NCI-H1092 (cell line): Measurements from ENCODE around the gene TBCK.
"Not testable (repeated sequence)": the region's sequence is repeated elsewhere in the genome, so short reads cannot be mapped to it uniquely, and the experiment has no call there.

Experiments
- DNase-seq: peaks from one replicate; lab custom pipeline; 2025; lab: John Stamatoyannopoulos, UW

TBCK gene

GRCh38 chr4:106315968-106316772 lies at the start of gene TBCK, which contains the start of gene AIMP1:
Gene TBCK, minus strand, starts transcription at chr4:106316209. Its CDS starts 7,249 bp downstream, at chr4:106308960.
Gene AIMP1, plus strand, starts transcription at chr4:106316550. Its CDS starts 8,460 bp downstream, at chr4:106325010.
- peak; percentile 85 for DNase-seq

GRCh38 chr4:106365613-106366012 lies 49.6 kb upstream of the TBCK start:
- DNase-seq = no peak

DNA sequence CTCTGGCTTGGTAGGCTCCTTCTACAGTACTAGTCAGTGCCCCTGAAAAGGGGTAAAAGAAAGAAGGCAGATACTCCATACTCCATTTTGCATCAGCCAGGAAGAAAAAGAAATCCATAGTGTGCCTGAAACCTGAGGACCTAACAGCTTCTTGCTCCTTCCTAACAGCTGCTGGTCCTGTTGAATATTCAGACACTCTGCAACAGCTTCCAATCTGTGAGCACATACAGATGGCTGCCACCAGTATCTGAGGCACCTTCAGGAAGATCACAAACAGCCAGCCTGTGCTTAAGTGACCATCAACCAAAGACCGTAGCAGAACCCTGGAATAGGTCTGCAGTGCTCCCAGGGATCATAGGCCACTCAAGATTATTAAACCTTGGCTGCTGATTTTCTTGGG lies 48.3 kb upstream of the TBCK start:
- no peak for DNase-seq

DNA sequence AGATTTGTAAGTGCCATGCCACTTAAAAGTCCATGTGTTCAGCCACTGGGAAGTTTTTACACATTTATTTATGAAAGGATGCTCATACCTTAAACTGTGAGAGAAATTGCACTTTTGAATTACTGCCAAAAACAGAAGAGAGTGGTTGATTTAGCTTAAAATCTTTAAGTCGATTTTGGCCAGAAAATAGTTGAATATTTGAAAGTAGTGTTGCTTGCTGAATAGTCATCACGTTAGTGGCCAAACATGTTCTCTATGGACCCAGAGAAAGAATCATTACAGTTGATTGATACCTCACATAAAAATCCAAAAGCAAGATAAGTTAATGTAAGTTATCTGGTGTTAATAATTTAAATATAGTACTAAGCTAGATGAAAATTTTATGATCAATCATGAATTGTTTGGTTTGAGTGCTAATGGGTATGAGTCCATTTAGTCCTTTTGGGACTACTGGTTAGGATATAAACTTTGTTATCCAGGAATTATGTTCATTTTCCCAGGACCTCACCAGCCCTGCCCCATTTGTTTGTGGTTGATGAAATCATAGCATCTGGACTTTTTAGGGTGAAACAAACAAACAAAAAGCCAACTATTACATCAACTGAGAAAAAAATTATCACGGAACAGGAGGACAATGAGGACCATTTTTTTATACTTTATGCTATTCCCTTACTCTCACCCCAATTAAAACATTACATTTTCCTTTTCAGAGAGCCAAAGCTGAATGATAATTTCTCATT lies 46.2 kb upstream of the TBCK start:
- DNase-seq = no peak

GRCh38 chr4:106358899-106359298 lies 42.9 kb upstream of the TBCK start:
- DNase-seq = no peak

- DNase-seq = no peak
Measured at GRCh38 chr4:106355193-106355592, 39.2 kb upstream of the TBCK start.

DNA sequence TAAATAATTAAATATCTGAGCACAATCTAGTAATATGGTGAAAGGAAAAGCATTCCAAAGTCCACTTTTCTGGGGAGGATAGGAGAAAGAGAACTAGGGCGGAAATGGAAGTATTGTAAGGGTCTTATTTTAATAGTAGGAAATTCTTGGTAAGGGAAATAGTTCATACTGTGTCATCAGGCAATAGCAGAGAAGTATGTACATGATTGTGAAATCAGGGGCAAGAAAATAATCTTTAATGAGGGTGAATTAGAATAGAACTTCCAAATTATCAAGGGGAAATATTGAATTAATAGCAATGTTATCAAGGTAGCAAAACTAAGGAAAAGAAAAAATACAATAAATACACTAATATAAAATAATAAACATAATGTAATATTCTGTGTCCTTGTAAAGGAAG lies 37.8 kb upstream of the TBCK start:
- DNase-seq = no peak

- no peak for DNase-seq
Measured at GRCh38 chr4:106351016-106351415, 35.0 kb upstream of the TBCK start.

GRCh38 chr4:106347167-106347566 lies 31.2 kb upstream of the TBCK start:
- no peak for DNase-seq

DNA sequence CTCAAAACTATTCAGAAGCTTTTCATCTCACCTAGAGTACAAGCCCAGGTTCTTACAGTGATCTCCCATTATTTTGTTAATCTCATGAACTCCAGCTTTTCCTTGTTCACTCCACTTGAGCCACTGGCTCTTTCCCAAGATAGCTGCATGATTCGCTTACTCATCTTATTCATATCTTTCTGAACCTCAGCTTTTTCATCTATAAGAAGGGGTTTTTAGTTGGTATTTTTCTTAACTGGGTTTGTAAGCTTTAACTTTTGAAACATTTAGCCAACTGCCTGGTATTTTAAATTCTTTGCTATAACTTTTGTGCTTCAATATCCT lies 28.6 kb upstream of the TBCK start:
- DNase-seq = no peak

DNA sequence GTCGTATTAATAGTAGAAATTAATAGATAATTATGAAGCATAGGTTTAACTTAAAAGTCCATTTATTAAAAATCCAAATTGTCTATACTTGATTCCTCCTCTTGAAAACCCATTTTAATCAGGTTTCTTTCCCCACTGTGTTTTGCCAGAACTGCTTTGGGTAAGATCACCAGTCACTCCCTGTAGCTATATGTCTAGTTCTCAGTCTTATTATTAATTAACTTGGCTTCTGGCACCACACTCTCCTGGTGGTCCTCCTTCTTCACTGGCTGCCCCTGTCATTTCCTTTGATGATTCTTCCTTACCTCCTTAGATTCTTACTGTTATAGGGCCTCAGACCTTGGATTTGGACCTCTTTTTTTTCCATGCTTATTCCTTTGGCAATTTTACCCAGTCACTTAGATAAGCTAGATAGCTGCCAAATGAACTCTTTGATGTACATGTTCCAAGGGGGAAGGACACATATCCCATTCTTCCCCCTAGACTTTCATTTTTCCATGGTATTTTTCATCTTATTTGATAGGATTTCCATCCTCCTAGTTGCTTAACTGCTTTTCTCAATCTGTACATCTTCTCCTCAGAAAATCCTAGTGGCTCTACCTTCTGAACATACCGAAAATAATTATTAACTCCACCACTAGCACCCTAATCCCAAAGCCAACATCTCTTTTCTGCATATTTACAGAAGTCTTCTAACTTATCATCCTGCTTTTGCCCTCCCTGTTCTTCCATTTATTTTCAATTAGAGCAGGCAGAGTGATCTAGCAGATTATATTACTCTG lies 28.0 kb upstream of the TBCK start:
- no peak for DNase-seq

- no peak for DNase-seq
Measured at GRCh38 chr4:106340774-106341173, 24.8 kb upstream of the TBCK start.

DNA sequence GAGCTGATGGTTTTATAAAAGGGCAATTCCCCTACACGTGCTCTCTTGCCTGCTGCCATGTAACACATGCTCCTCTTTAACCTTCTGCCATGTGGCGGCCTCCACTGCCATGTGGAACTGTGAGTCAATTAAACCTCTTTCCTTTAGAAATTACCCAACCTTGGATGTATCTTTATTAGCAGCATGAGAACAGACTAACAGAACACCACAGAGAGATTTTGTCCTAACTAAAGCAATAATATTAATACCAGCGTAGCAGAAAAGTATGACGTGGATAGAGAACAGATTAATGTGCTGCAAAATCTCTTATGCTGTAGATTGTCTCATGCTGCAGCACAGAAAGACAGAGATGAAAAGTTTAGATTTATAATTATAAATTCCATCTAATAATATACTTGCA lies 23.4 kb upstream of the TBCK start:
- no peak for DNase-seq

GRCh38 chr4:106338671-106339070 lies 22.7 kb upstream of the TBCK start:
- DNase-seq = no peak

DNA sequence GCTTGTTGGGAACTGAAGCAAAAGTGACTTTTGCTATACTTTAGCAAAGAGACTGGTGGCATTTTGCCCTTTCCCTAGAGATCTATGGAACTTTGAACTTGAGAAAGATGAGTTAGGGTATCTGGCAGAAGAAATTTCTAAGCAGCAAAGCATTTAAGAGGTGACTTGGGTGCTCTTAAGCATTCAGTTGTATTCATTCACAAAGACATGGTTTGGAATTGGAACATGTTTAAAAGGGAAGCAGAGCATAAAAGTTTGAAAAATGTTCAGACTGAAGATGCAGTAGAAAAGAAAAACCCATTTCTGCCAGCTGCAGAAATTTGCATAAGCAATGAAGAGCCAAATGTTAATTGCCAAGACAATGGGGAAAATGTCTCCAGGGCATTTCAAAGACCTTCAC lies 21.9 kb upstream of the TBCK start:
- DNase-seq = no peak

DNA sequence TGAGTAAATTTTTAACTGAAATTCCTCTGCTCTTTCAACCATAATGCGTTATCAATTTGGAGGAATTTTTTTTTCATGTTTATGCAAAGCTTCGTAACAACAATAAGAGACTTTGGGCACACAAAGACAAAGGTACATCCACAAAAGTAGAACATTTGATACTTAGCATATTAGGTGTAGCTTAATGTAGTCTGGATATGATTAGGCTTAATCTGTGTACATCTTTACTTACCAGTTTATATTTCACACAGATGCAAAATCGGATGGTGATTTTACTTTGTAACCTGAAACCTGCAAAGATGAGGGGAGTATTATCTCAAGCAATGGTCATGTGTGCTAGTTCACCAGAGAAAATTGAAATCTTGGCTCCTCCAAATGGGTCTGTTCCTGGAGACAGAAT lies 20.6 kb upstream of the TBCK start:
- DNase-seq = no peak

DNA sequence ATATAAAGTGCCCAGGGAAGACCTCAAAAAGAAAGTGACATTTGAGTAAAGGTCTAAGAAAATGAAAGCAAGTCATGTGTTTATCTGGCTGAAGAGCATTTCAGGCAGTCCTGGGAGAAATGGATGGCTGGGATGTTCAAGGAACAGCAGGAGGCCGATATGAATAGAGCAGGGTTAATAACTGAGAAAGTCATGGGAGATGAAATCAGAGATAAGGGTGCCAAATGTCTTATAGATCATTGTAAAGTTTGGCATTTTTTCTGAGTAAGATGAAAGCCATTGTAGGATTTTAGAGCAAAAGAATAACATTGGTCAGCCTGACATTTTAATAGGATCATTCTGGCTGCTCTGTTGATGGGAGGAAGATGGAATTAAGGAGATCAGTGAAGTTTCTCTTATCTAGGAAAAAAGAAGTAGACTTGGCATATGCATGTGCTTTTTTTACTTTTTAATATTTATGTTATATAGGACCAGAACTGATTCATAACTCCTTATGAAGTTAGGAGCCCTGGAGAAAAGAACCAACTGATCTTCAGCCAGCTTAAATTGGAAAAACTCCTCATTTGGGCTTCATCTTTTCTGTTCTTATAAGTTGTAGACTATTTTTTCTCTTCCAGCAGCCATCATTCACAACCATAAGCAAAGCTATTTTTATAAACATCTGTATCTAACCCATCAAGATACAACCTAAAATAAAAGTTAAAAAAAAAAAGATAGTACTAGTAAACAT lies 18.9 kb upstream of the TBCK start:
- no peak for DNase-seq

GRCh38 chr4:106333186-106333585 lies 17.2 kb upstream of the TBCK start:
- no peak for DNase-seq

DNA sequence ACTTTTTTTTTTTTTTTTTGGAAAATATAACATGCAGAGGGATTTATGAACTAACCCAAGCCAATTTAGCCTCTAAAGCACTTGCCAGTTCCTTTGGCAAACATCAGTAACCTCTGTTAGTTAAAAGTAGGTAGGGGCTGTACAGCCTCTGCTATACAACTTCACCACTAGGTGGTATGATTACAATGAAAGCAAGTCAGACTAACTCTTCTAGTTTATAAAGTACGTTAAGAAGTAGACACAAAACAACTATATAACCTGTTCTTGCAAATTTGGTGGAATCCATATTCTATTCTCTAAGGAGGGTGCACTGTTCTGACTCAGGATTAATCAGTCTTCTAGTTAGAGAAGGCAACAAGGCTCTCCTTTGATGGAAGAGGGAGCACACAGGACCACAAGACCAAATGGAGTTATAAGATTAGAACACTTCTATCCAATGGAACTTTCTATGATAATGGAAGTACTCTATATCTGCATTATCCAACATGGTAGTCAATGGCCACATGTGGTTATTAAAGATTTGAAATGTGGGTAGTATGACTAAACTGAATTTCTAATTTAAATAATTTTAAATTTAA lies 13.1 kb upstream of the TBCK start:
- no peak for DNase-seq

DNA sequence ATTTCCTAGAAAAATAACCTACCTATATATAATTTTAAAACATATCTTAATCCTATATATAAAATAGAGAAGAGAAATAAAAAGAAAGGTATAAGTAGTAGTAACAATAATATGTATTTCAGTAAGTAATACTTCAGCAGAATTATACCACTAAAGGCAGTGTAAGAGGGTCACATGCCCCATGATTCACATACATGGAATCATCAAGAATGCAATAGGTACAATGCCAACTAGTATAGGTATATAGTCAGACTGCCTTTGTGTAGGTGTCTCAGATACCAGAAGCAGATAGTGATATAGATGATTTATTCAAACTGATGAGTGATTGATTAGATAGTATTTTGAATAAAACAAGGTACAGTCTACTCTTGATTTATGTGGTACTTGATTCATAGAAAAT lies 9.8 kb upstream of the TBCK start:
- DNase-seq = no peak

- no peak for DNase-seq
Measured at GRCh38 chr4:106323119-106323518, 7.1 kb upstream of the TBCK start.

- DNase-seq = not testable (repeated sequence)
Measured at GRCh38 chr4:106321814-106322213, 5.8 kb upstream of the TBCK start.
